ENCODE measurements around the gene SLC2A3.
"Not testable (repeated sequence)": the region's sequence is repeated elsewhere in the genome, so short reads cannot be mapped to it uniquely, and the experiment has no call there.

Gene SLC2A3

DNA sequence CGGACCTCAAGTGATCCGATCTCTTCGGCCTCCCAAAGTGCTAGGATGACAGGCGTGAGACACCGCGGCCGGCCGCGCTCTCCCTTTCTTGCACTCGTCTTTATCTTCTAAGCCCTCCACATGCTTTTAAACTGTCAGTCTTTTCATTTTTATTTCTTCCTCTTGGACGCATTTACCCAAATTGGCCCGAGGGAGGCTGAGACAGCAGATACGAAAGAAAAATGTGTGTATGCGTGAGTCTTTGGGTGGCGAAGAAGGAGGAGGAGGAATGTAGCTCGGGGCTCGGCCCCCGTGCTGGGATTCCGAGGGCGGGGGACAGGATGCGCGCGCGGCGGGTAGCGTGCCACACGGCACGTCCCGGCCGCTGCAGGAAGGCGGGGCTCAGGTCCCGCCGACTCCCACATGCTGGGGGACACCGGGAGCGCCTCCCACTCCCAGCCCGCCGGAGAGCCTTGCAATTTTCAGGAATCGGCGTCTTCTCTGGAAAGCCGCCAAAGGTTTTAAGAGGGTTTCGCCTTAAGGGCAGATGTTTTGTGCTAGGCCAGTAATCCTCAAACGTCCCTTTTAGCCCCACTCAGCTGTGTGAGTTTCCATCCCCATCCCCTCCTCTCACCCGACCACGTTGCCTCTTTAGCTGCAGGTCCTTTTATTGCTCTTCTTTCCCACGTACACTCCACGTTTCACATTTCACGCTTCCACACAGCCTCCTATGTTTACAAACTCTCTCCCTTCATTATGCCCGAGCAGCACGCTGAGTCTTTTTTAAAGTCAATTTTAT is 34.7 kb upstream of the SLC2A3 start:
- Histone ChIP-seq H3K9me3 (ENCODE audit: insufficient read depth, low read length) (no peaks in the 10 kb centered on the region), H3K9ac (ENCODE audit: low read length) (peak overlapping the region; percentile 35), H3K4me3 (ENCODE audit: low read length) (peak overlapping the region; percentile 63), H3K27ac (ENCODE audit: low read length) (no peak overlapping the region; the same call in 1 of the 2 replicates), H4K20me1 (ENCODE audit: insufficient read depth, low read length) (no peaks in the 10 kb centered on the region), H3K27me3 (ENCODE audit: low read depth, low read length) (no peaks in the 10 kb centered on the region), H3K79me2 (ENCODE audit: low read length) (no peaks in the 10 kb centered on the region), H3K4me2 (ENCODE audit: low read length) (peak overlapping the region; percentile 72), H2AFZ (ENCODE audit: low read depth, low read length) (peak overlapping the region; percentile 77), H3K4me1 (ENCODE audit: low read length) (peaks cover 9% of the 10 kb centered on the region; the same call in 1 of the 2 replicates), H3K36me3 (replicated peaks; ENCODE audit: low read depth, low read length) (no peaks in the 10 kb centered on the region)
- TF ChIP-seq, protein P1, sequence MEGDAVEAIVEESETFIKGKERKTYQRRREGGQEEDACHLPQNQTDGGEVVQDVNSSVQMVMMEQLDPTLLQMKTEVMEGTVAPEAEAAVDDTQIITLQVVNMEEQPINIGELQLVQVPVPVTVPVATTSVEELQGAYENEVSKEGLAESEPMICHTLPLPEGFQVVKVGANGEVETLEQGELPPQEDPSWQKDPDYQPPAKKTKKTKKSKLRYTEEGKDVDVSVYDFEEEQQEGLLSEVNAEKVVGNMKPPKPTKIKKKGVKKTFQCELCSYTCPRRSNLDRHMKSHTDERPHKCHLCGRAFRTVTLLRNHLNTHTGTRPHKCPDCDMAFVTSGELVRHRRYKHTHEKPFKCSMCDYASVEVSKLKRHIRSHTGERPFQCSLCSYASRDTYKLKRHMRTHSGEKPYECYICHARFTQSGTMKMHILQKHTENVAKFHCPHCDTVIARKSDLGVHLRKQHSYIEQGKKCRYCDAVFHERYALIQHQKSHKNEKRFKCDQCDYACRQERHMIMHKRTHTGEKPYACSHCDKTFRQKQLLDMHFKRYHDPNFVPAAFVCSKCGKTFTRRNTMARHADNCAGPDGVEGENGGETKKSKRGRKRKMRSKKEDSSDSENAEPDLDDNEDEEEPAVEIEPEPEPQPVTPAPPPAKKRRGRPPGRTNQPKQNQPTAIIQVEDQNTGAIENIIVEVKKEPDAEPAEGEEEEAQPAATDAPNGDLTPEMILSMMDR (IDR thresholded peaks at IDR 0.05; ENCODE audit: low read depth, low read length) = no peak
- TF ChIP-seq EZH2phosphoT487 (IDR thresholded peaks at IDR 0.05; ENCODE audit: low read depth) = no peak

DNA sequence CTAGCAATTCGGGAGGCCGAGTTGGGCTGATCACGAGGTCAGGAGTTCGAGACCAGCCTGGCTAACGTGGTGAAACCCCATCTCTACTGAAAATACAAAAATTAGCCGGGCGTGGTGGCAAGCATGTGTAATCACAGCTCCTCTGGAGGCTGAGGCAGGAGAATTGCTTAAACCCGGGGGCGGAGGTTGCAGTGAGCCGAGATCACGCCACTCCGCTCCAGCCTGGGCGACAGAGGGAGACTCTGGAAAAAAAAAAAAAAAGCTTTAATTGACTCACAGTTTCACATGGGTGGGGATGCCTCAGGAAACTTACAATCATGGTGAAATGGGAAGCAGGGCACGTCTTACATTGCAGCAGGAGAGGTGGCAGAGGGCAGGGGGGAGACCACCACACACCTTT is 30.6 kb upstream of the SLC2A3 start:
- TF ChIP-seq EZH2phosphoT487 (IDR thresholded peaks at IDR 0.05; ENCODE audit: low read depth) = no peak
- TF ChIP-seq, protein P1 (IDR thresholded peaks at IDR 0.05; ENCODE audit: low read depth, low read length) = no peak
- Histone ChIP-seq H3K36me3 (replicated peaks; ENCODE audit: low read depth, low read length) (no peaks in the 10 kb centered on the region), H2AFZ (ENCODE audit: low read depth, low read length) (no peak overlapping the region), H3K27me3 (ENCODE audit: low read depth, low read length) (no peaks in the 10 kb centered on the region), H3K79me2 (ENCODE audit: low read length) (no peaks in the 10 kb centered on the region), H3K4me3 (ENCODE audit: low read length) (no peak overlapping the region), H3K4me1 (ENCODE audit: low read length) (peaks cover 9% of the 10 kb centered on the region; the same call in 1 of the 2 replicates), H4K20me1 (ENCODE audit: insufficient read depth, low read length) (no peaks in the 10 kb centered on the region), H3K9me3 (ENCODE audit: insufficient read depth, low read length) (no peaks in the 10 kb centered on the region), H3K4me2 (ENCODE audit: low read length) (no peak overlapping the region), H3K9ac (ENCODE audit: low read length) (no peak overlapping the region), H3K27ac (ENCODE audit: low read length) (no peak overlapping the region)

DNA sequence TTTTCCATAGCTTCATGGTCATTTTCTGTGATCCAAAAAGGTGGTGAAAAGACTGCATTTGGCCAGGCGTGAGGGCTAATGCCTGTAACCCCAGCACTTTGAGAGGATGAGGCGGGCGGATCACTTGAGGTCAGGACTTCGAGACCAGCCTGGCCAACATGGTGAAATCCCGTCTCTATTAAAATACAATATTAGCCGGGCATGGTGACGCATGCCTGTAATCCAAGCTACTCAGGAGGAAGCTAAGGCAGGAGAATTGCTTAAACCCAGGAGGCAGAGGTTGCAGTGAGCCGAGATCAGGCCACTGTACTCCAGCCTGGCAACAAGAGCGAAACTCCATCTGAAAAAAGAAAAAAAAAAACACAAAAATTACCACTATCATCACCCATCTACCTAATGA is 28.7 kb upstream of the SLC2A3 start:
- H4K20me1 ChIP-seq (ENCODE audit: insufficient read depth, low read length); H3K79me2 ChIP-seq (ENCODE audit: low read length); H3K4me2 ChIP-seq (ENCODE audit: low read length); H3K4me1 ChIP-seq (ENCODE audit: low read length); H3K27me3 ChIP-seq (ENCODE audit: low read depth, low read length); H3K36me3 ChIP-seq (replicated peaks; ENCODE audit: low read depth, low read length); H3K27ac ChIP-seq (ENCODE audit: low read length); H3K9me3 ChIP-seq (ENCODE audit: insufficient read depth, low read length); H3K9ac ChIP-seq (ENCODE audit: low read length); H2AFZ ChIP-seq (ENCODE audit: low read depth, low read length); H3K4me3 ChIP-seq (ENCODE audit: low read length): not testable (repeated sequence)

DNA sequence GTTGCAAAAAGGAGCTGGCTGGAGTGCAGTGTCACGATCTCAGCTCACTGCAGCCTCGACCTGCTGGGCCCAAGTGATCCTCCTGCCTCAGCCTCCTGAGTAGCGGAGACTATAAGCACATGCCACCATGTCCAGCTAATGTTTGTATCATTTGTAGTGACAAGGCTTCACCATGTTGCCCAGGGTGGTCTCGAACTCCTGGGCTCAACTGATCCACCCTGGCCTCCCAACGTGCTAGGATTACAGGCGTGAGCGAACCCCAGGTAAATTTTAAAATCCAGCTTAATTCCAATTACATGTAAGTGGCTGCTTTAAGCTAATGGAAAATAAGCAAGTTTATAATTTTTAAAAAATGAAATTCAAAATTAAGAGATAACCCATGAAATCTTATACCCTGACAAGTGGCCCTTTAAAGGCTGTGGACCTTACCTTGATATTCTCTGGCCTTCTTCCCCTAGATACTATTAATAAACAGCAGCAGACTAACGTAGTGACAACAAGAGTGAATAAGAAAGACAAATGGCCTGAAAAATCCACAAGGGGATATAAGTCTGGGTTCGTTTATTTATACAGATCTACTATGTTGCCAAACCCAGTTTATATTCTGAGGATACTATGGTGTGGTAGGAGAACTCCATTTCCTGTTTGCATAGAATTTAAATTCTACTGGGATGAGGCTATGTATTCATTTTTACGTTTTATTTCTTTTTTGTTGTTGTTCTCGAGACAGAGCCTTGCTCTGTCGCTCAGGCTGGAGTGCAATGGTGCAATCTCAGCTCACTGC is 25.6 kb upstream of the SLC2A3 start:
- Histone ChIP-seq H3K27ac (ENCODE audit: low read length) (no peak overlapping the region), H3K36me3 (replicated peaks; ENCODE audit: low read depth, low read length) (no peaks in the 10 kb centered on the region), H3K27me3 (ENCODE audit: low read depth, low read length) (no peaks in the 10 kb centered on the region), H4K20me1 (ENCODE audit: insufficient read depth, low read length) (no peaks in the 10 kb centered on the region), H2AFZ (ENCODE audit: low read depth, low read length) (no peak overlapping the region), H3K4me2 (ENCODE audit: low read length) (peak overlapping the region; percentile 86), H3K4me1 (ENCODE audit: low read length) (peaks cover 20% of the 10 kb centered on the region), H3K9me3 (ENCODE audit: insufficient read depth, low read length) (no peaks in the 10 kb centered on the region), H3K9ac (ENCODE audit: low read length) (peak overlapping the region; percentile 64; the same call in 1 of the 2 replicates), H3K4me3 (ENCODE audit: low read length) (peak overlapping the region; percentile 80), H3K79me2 (ENCODE audit: low read length) (no peaks in the 10 kb centered on the region)
- TF ChIP-seq, protein P1 (IDR thresholded peaks at IDR 0.05; ENCODE audit: low read depth, low read length) = no peak
- no peak for TF ChIP-seq EZH2phosphoT487 (IDR thresholded peaks at IDR 0.05; ENCODE audit: low read depth)
